ENCODE data around the gene MCTP1. TPM values are rescaled to one million over a fixed set of nuclear protein-coding genes. Genes with fewer than 3 reads are reported as not detected.

The MCTP1 gene
- total and polyA plus RNA-seq, 9 of the 15 experiments (the other 6 are each of a cell fraction or from before 2014, with no cell fraction given) = 0.04 to 0.93 (median 0.06) TPM; not detected in 4

DNA sequence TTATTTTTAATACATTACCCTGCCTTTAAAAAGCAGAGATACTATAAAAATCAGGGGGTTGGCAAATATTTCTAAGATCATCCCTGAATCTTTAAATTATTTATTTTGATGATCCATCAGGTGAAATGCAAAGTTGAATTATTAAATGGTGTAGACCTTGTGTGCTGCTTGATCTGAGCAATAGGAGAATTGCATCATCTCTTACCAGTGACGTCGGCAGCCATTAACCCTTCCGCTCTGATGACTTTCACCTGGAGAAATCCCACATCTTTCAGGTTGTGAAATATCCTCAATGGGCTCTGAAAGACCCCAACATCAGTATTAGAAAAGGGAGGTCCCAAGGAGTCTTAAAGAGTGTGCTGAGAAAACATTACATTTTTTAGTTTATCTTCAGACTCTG lies 396.2 kb downstream of the MCTP1 start:
- 4% methylated on average over 3 of the region's 3 CpGs for WGBS (ENCODE audit: insufficient coverage, low coverage, missing lambda C conversion rate)
- intact Hi-C loops (cut with micrococcal nuclease) (no loop called here), in situ Hi-C loops (cut with MboI) (no loop called here)
- 0 out of 3 replicates have a peak, but pooled peaks have one; percentile 44 for ATAC-seq
- Histone ChIP-seq H3K36me3 (ENCODE audit: control insufficient read depth, insufficient read depth, low read length) (no peaks in the 10 kb centered on the region), H3K4me3 (no peak overlapping the region), H2AFZ (ENCODE audit: low read depth, low read length) (no peak overlapping the region), H3K79me2 (ENCODE audit: control insufficient read depth, insufficient read depth, low read length) (no peaks in the 10 kb centered on the region), H3K4me1 (replicated peaks in 1 of 2; ENCODE audit: control insufficient read depth in 2 of 2, insufficient read depth in 2 of 2, low read length in 2 of 2) (no peaks in the 10 kb centered on the region), H3K9me3 (replicated peaks; ENCODE audit: control insufficient read depth, insufficient read depth, low read depth, low read length) (no peaks in the 10 kb centered on the region), H3K4me2 (ENCODE audit: insufficient read depth, low read length) (no peak overlapping the region; the same call in 1 of the 2 replicates), H3K27ac (ENCODE audit: extremely low read depth, low read depth, low read length) (no peak overlapping the region), H4K20me1 (replicated peaks; ENCODE audit: control insufficient read depth, insufficient read depth, low read length) (no peaks in the 10 kb centered on the region), H3K27me3 (ENCODE audit: control insufficient read depth in 2 of 2, insufficient read depth in 2 of 2, low read length in 2 of 2) (no peaks in the 10 kb centered on the region), H3K9me1 (ENCODE audit: control insufficient read depth, insufficient read depth, low read length) (no peaks in the 10 kb centered on the region), H3K9ac (ENCODE audit: insufficient read depth in 1 of 2, low read depth in 2 of 2, low read length in 2 of 2) (no peak overlapping the region)
- ChIA-PET CTCF (ENCODE audit: low intra/inter-chr PET ratio) (no interaction called here), POLR2A (interaction anchor here (1.0 kb wide), 1 partner anchor 9 kb away, joined by 3 read pairs; no protein-coding TSS in a partner anchor)
- BruUV-seq (replicated peaks) = no TSS peak
- no peak for DNase-seq (ENCODE audit: extremely low read depth in 1 of 4, low spot score in 3 of 4)
- FAIRE-seq = no peak
- TF ChIP-seq CREBBP (IDR thresholded peaks at IDR 0.05; ENCODE audit: low read depth, low read length) = no peak
- TF ChIP-seq EP400 (IDR thresholded peaks at IDR 0.05) = no peak
- no peak for TF ChIP-seq AFF1 (IDR thresholded peaks at IDR 0.05; ENCODE audit: low read depth in 1 of 2, partially characterized antibody in 2 of 2)
- TF ChIP-seq U2AF1 (optimal IDR thresholded peaks at IDR 0.05; ENCODE audit: low read depth, low read length) = no peak
- no peak for TF ChIP-seq IFI16 (CRISPR knock-in tag; IDR thresholded peaks at IDR 0.05)
- no peak for TF ChIP-seq ZNF699 (CRISPR knock-in tag; IDR thresholded peaks at IDR 0.05; ENCODE audit: insufficient replicate concordance)
- no peak for TF ChIP-seq POLR2AphosphoS2 (IDR thresholded peaks at IDR 0.05; ENCODE audit: low read length)
- no peak for TF ChIP-seq ATF1 (CRISPR knock-in tag; IDR thresholded peaks at IDR 0.05)
- TF ChIP-seq ATF1 (tag; IDR thresholded peaks at IDR 0.05) = peak; percentile 38; the same call in 1 of the 2 replicates
- TF ChIP-seq CREM (IDR thresholded peaks at IDR 0.05; ENCODE audit: low read depth) = peak; percentile 44; the same call in 1 of the 2 replicates
- no peak for TF ChIP-seq ZNF274 (IDR thresholded peaks at IDR 0.05; ENCODE audit: borderline replicate concordance, low read depth, low read length)
- TF ChIP-seq FOXK2 (conservative IDR thresholded peaks at IDR 0.05 in 1 of 2, IDR thresholded peaks at IDR 0.05 in 1 of 2; ENCODE audit: low read depth in 2 of 2) = no peak
- TF ChIP-seq MEF2D (tag; conservative IDR thresholded peaks at IDR 0.05; ENCODE audit: low read depth) = no peak
- no peak for TF ChIP-seq FOXJ2 (tag; IDR thresholded peaks at IDR 0.05)
- TF ChIP-seq MAFK (IDR thresholded peaks at IDR 0.05; ENCODE audit: low read length) = no peak
- TF ChIP-seq ZNF511 (CRISPR knock-in tag; IDR thresholded peaks at IDR 0.05) = no peak
- TF ChIP-seq, protein P1, sequence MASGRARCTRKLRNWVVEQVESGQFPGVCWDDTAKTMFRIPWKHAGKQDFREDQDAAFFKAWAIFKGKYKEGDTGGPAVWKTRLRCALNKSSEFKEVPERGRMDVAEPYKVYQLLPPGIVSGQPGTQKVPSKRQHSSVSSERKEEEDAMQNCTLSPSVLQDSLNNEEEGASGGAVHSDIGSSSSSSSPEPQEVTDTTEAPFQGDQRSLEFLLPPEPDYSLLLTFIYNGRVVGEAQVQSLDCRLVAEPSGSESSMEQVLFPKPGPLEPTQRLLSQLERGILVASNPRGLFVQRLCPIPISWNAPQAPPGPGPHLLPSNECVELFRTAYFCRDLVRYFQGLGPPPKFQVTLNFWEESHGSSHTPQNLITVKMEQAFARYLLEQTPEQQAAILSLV (tag; IDR thresholded peaks at IDR 0.05) = peak; percentile 42; the same call in 1 of the 2 replicates
- no peak for TF ChIP-seq SAFB2 (IDR thresholded peaks at IDR 0.05; ENCODE audit: borderline replicate concordance, low read depth, low read length, severe bottlenecking)
- TF ChIP-seq CEBPB (tag; IDR thresholded peaks at IDR 0.05) = peak; percentile 72
- TF ChIP-seq BMI1 (IDR thresholded peaks at IDR 0.05; ENCODE audit: low read length) = no peak
